Activated T-cell treated with anti-CD3 and anti-CD28 coated beads for 24 hours (primary cell): ENCODE measurements around the gene HTRA1.

Experiments
- DNase-seq: peaks from one replicate; pipeline ENCODE4 v3.0.0-alpha.2; 2020; ENCODE audit warnings: low read depth

Gene HTRA1

GRCh38 chr10:122554131-122555036 lies 93.0 kb downstream of the HTRA1 start:
- no peak for DNase-seq

DNA sequence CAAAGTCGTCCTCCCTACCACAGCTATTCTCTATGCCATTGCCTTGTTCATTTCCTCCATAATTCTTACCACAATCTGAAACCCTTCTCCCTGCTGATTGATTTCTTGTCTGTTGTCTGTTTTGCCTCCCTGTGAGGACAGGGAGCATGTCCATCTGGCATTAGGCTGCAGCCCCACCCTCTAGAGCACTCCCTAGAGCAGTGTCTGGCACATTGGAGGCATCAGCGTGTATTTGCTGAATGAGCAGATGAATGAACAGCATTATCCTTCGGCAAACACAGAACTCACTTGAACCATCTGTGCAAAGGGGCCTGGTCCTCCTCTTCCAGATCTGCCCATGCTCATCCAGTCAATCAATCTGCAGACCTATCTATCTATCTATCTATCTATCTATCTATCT lies 94.1 kb downstream of the HTRA1 start:
- DNase-seq, result no peak

DNA sequence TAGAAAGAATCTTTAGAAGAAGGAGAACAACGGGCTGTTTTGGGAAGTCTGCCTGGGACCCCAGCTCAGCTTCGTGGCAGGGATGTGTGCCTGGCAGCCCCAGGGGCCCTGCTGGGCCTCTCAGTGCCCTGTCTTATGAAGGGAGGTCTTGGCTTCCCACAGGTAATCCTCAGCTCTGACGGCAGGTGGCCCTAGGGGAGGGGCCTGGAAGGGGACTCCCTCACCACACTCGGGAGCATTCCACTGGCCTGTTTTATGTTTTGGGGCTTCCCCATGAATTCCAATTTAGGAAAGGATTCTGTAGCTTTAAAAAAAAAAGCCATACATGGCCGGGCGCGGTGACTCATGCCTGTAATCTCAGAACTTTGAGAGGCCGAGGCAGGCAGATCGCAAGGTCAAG lies 96.2 kb downstream of the HTRA1 start:
- no peak for DNase-seq

DNA sequence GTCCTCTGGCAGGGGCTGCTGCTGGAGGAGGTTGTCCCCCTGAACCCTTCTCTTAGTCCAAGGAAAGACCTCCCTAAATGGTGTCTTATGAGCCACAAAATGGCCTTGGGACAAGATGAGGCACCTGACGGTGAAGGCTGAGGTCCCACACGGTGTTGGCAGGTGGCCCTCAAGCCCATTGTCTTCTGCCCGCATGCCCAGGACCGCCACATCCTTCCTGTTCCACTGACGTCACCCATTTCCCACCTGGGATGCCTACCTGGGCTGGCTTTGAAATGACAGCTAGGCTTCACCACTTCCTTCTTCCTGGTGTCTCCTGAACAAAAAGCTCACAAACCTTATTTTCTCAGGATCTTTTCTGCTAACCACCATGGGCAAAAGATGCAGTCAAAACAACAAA lies 97.1 kb downstream of the HTRA1 start:
- no peak for DNase-seq

GRCh38 chr10:122559228-122559627 lies 97.9 kb downstream of the HTRA1 start:
- DNase-seq, result no peak

GRCh38 chr10:122560279-122560804 lies 99.0 kb downstream of the HTRA1 start, which contains the start of gene DMBT1:
Gene DMBT1 (plus strand): TSS chr10:122560754. CDS start chr10:122560771, 17 bp downstream.
- no peak for DNase-seq

- no peak for DNase-seq
These were observed 99.9 kb downstream of the HTRA1 start for GRCh38 chr10:122561212-122561611.

DNA sequence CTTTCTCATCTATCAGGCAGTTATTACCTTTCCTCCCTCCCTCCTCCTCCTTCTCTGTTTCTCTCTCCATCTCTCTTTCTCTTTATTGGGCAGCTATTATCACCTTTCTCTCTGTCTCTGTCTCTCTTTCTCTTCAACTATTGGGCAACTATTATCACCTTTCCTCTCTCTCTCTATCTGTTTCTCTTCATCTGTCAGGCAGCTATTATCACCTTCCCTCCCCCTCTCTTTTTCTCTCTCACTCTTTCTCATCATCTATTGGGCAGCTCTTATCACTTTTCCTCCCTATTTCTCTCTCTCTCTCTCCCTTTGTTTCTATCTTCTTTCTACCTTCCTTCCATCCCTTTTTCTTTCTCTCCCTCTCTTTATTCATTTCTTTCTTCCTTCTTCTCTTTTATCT lies 100.4 kb downstream of the HTRA1 start:
- no peak for DNase-seq
